HepG2 (cell line): ENCODE measurements around the gene COX4I1. TPM values are rescaled to one million over a fixed set of nuclear protein-coding genes. Genes with fewer than 3 reads are reported as not detected.

Source experiments
- ATAC-seq: fragments of 200-7000 bp; cut with Tn5 transposase; 3 replicates; pipeline ENCODE4 v1.9.1; 2020; ENCODE audit warnings: mild to moderate bottlenecking, moderate library complexity
- BruUV-seq: library from RNA; stranded (reverse); fragments of 400-500 nt; replicated peaks from 2 replicates; lab custom pipeline; 2021; lab: Mats Ljungman, UMichigan
- CTCF ChIA-PET: fragments of 300-600 bp; formaldehyde crosslinking; extraction: SDS; loops from one replicate; lab custom pipeline; 2021; ENCODE audit warnings: low total read pairs, inconsistent platforms, low intra/inter-chr PET ratio; lab: Yijun Ruan, JAX
- POLR2A ChIA-PET: fragments of 350-600 bp; sonication (Branson Sonifier 250); formaldehyde crosslinking; loops from one replicate; lab custom pipeline; 2020; ENCODE audit warnings: antibody characterized with exemption, inconsistent platforms; lab: Yijun Ruan, JAX
- DNase-seq: peaks from one replicate; pipeline ENCODE4 v3.0.0-alpha.2; 2015; ENCODE audit warnings: low spot score
- FAIRE-seq: peaks from 3 replicates; lab custom pipeline; 2011; peaks lifted over from hg19 to GRCh38; lab: Jason Lieb, UNC
- H2AFZ ChIP-seq: one replicate; pipeline ENCODE4 v1.6.1; 2011; ENCODE audit warnings: low read length, inconsistent platforms
- H3K27ac ChIP-seq: fragments of 300-600 bp; 3 replicates; pipeline ENCODE4 v1.8.0; 2011; ENCODE audit warnings: mixed run types, mild to moderate bottlenecking, mixed read lengths, low read length, inconsistent platforms; ENCODE audit not compliant: insufficient read depth; ENCODE audit errors: extremely low read length
- H3K27me3 ChIP-seq, 2 experiments: fragments of 200-600 bp in 1 of 2; 2 replicates in 1 of 2; 3 replicates in 1 of 2; pipeline versions ENCODE4 v1.6.0 to v1.8.0; 2011; ENCODE audit warnings: low read length in 2 of 2, mild to moderate bottlenecking in 2 of 2, moderate library complexity in 2 of 2, inconsistent platforms in 1 of 2; ENCODE audit not compliant: insufficient read depth in 2 of 2, control insufficient read depth in 1 of 2
- H3K36me3 ChIP-seq, 2 experiments: fragments of 200-600 bp in 1 of 2; replicated peaks in 1 of 2; 2 replicates in 1 of 2; 3 replicates in 1 of 2; pipeline versions ENCODE4 v1.5.1 to v1.8.0; 2011; ENCODE audit warnings: low read length in 2 of 2, inconsistent platforms in 1 of 2; ENCODE audit not compliant: insufficient read depth in 2 of 2, control insufficient read depth in 1 of 2
- H3K4me1 ChIP-seq: 2 replicates; pipeline ENCODE4 v1.5.1; 2012; ENCODE audit warnings: low read length, inconsistent platforms; ENCODE audit not compliant: insufficient read depth
- H3K4me2 ChIP-seq: 2 replicates; pipeline ENCODE4 v1.6.0; 2011; ENCODE audit warnings: low read depth, low read length, inconsistent platforms
- H3K4me3 ChIP-seq, 3 experiments: fragments of 200-600 bp in 1 of 3; sonication (generic), shearing (Covaris generic) in 1 of 3; replicated peaks in 1 of 3; 2 replicates each; pipeline ENCODE4 v1.5.1; 2011 to 2016; ENCODE audit warnings: low read length in 3 of 3, inconsistent platforms in 2 of 3, low read depth in 2 of 3, mild to moderate bottlenecking in 2 of 3, control low read depth in 1 of 3, mixed read lengths in 1 of 3; ENCODE audit not compliant: insufficient read depth in 1 of 3
- H3K79me2 ChIP-seq: one replicate; pipeline ENCODE4 v1.6.1; 2011; ENCODE audit warnings: low read length, inconsistent platforms; ENCODE audit not compliant: insufficient read depth
- H3K9ac ChIP-seq: 2 replicates; pipeline ENCODE4 v1.6.0; 2011; ENCODE audit warnings: mild to moderate bottlenecking, low read depth, low read length, inconsistent platforms; ENCODE audit not compliant: insufficient read depth
- H3K9me3 ChIP-seq: 2 replicates; pipeline ENCODE4 v1.5.1; 2012; ENCODE audit warnings: mild to moderate bottlenecking, low read length
- H4K20me1 ChIP-seq: 2 replicates; pipeline ENCODE4 v1.6.0; 2011; ENCODE audit warnings: inconsistent platforms, mild to moderate bottlenecking, low read length, moderate library complexity; ENCODE audit not compliant: insufficient read depth
- E2F5 ChIP-seq: sonication (generic); formaldehyde crosslinking; conservative IDR thresholded peaks from 2 replicates; pipeline ENCODE4 v1.4.0; 2020; ENCODE audit warnings: missing genetic modification reagents
- FOXA3 ChIP-seq: IDR thresholded peaks from 2 replicates; pipeline ENCODE4 v1.6.1; 2016; ENCODE audit warnings: missing genetic modification reagents, missing compliant biosample characterization
- KLF13 ChIP-seq: sonication (generic); formaldehyde crosslinking; IDR thresholded peaks from 2 replicates; pipeline ENCODE4 v1.4.0; 2020; ENCODE audit warnings: mild to moderate bottlenecking, missing genetic modification reagents
- MAFK ChIP-seq, 2 experiments: IDR thresholded peaks in 1 of 2; conservative IDR thresholded peaks in 1 of 2; 2 replicates each; pipeline ENCODE4 v1.6.1; 2011; ENCODE audit warnings: improper control_type of control experiment in 2 of 2, low read length in 2 of 2
- RBAK ChIP-seq: sonication (generic); formaldehyde crosslinking; IDR thresholded peaks from 2 replicates; pipeline ENCODE4 v1.5.1; 2020; ENCODE audit warnings: mild to moderate bottlenecking, missing genetic modification reagents
- RFX3 ChIP-seq: IDR thresholded peaks from 2 replicates; pipeline ENCODE4 v1.6.1; 2016; ENCODE audit warnings: missing biosample characterization, missing genetic modification reagents
- SCMH1 ChIP-seq: sonication (generic); formaldehyde crosslinking; IDR thresholded peaks from 2 replicates; pipeline ENCODE4 v1.9.0; 2021; ENCODE audit warnings: missing genetic modification reagents, mild to moderate bottlenecking, borderline replicate concordance
- ZNF136 ChIP-seq: sonication (generic); formaldehyde crosslinking; IDR thresholded peaks from 2 replicates; pipeline ENCODE4 v1.8.1; 2022; ENCODE audit warnings: low read depth, mild to moderate bottlenecking, moderate library complexity, missing genetic modification reagents
- ZNF275 ChIP-seq: sonication (generic); formaldehyde crosslinking; IDR thresholded peaks from 2 replicates; pipeline ENCODE4 v1.8.0; 2022; ENCODE audit warnings: missing genetic modification reagents, mild to moderate bottlenecking, inconsistent platforms, borderline replicate concordance
- ZNF281 ChIP-seq: sonication (generic); formaldehyde crosslinking; IDR thresholded peaks from 2 replicates; pipeline ENCODE4 v1.4.0; 2020; ENCODE audit warnings: missing genetic modification reagents, borderline replicate concordance
- ZNF512 ChIP-seq: sonication (generic); formaldehyde crosslinking; IDR thresholded peaks from 2 replicates; pipeline ENCODE4 v1.4.0; 2020; ENCODE audit warnings: mild to moderate bottlenecking, missing genetic modification reagents
- ZNF598 ChIP-seq: sonication (generic); formaldehyde crosslinking; IDR thresholded peaks from 2 replicates; pipeline ENCODE4 v1.5.1; 2020; ENCODE audit warnings: mild to moderate bottlenecking, missing genetic modification reagents, borderline replicate concordance
- ZNF615 ChIP-seq: sonication (generic); formaldehyde crosslinking; IDR thresholded peaks from 2 replicates; pipeline ENCODE4 v1.5.0; 2020; ENCODE audit warnings: mild to moderate bottlenecking, missing genetic modification reagents, borderline replicate concordance
- ZNF724P ChIP-seq: sonication (generic); formaldehyde crosslinking; IDR thresholded peaks from 2 replicates; pipeline ENCODE4 v1.8.0; 2022; ENCODE audit warnings: missing genetic modification reagents, borderline replicate concordance
- WGBS: methylation state at CpG from one replicate; pipeline ENCODE4 v1.1.6; 2017; ENCODE audit warnings: low lambda C conversion rate; 5-methylcytosine and 5-hydroxymethylcytosine counted together
- in situ Hi-C: cut with HindIII; loops from 2 replicates; pipeline ENCODE4 v1.10.0; 2017; ENCODE audit warnings: low pct_unique_long_range_greater_than_20kb; ENCODE audit not compliant: extremely low pct_ligation_motif_present
- intact Hi-C: fragments of 100-400 bp; cut with micrococcal nuclease; formaldehyde crosslinking; loops from one replicate; pipeline ENCODE4 v1.10.0; 2022; ENCODE audit not compliant: unreplicated experiment
- polyA plus RNA-seq, 8 experiments: library from polyadenylated mRNA; depleted of rRNA in 3 of 8; stranded (reverse) in 7 of 8; unstranded in 1 of 8; fragments of >200 nt; fragmentation: Illumina TruSeq in 4 of 8; extraction: Trizol in 4 of 8; gene quantifications; 2 replicates each; pipeline versions ENCODE4 v1.2.1 to v1.2.3, GENCODE V29; 2011 to 2016; ENCODE audit warnings: low read depth in 4 of 8, missing spikeins in 1 of 8, mixed read lengths in 1 of 8; ENCODE audit not compliant: insufficient read depth in 1 of 8
- total RNA-seq, 5 experiments: library from RNA; depleted of rRNA; stranded (reverse); fragments of >200 nt; fragmentation: Illumina TruSeq; extraction: Trizol; gene quantifications; 2 replicates each; pipeline ENCODE4 v1.2.3, GENCODE V29; 2016; ENCODE audit warnings: low read depth in 1 of 5

Gene COX4I1
- total and polyA plus RNA-seq, 2 of the 13 experiments (the other 11 are each of a cell fraction or from before 2014, with no cell fraction given): 658 to 902 TPM

- TF ChIP-seq SCMH1 (CRISPR knock-in tag): no peak
- no peak for TF ChIP-seq ZNF598 (CRISPR knock-in tag)
- TF ChIP-seq ZNF275 (CRISPR knock-in tag): no peak
- TF ChIP-seq ZNF615: no peak
Measured at GRCh38 chr16:85853547-85854545, 54.4 kb downstream of the COX4I1 start (continued).

- POLR2A ChIA-PET: no interaction called here
- no peak for FAIRE-seq
- Histone ChIP-seq H3K36me3 (no peaks in the 10 kb centered on the region), H3K27ac (no peak overlapping the region), H3K4me1 (peaks cover 35% of the 10 kb centered on the region), H3K4me3 (no peak overlapping the region), H3K4me2 (no peak overlapping the region), H3K9ac (no peak overlapping the region), H3K79me2 (no peaks in the 10 kb centered on the region), H3K9me3 (peaks cover 5% of the 10 kb centered on the region; the same call in 1 of the 2 replicates), H3K27me3 (peaks cover 5 to 32% of the 10 kb centered on the region in 2 experiments), H4K20me1 (no peaks in the 10 kb centered on the region), H2AFZ (no peak overlapping the region)
- in situ Hi-C loops: no loop called here
- intact Hi-C loops: no loop called here
- WGBS: 100% methylated on average over 1 of the region's 1 CpG
- ATAC-seq: no peak
- no peak for DNase-seq
- BruUV-seq: no TSS peak
- CTCF ChIA-PET: no interaction called here
- TF ChIP-seq RFX3 (CRISPR knock-in tag): no peak
- no peak for TF ChIP-seq ZNF724P (CRISPR knock-in tag)
- TF ChIP-seq RBAK: peak; percentile 94
- TF ChIP-seq ZNF512 (CRISPR knock-in tag): no peak
- TF ChIP-seq FOXA3: no peak
- TF ChIP-seq MAFK (conservative IDR thresholded peaks at IDR 0.05 in 1 of 2, IDR thresholded peaks at IDR 0.05 in 1 of 2; ENCODE audit: low read length in 2 of 2): peak; percentile 13 to 33; a peak in 1 of 4 replicates
- no peak for TF ChIP-seq E2F5 (CRISPR knock-in tag)
- TF ChIP-seq ZNF281 (CRISPR knock-in tag): no peak
- TF ChIP-seq KLF13 (CRISPR knock-in tag): no peak
- TF ChIP-seq ZNF136 (CRISPR knock-in tag): no peak
Measured at GRCh38 chr16:85854935-85855334, 55.4 kb downstream of the COX4I1 start.
